Umbilical cord (tissue), 2 donors: ENCODE measurements around the gene AFF3. TPM values are rescaled to one million over a fixed set of nuclear protein-coding genes. Genes with fewer than 3 reads are reported as not detected.

Source experiments
- DNase-seq: peaks from one replicate; pipeline ENCODE4 v3.0.0-alpha.2; 2015; ENCODE audit warnings: low spot score
- total RNA-seq: library from RNA; depleted of rRNA; stranded (reverse); fragments of >200 nt; gene quantifications from one replicate; pipeline ENCODE4 v1.2.3, GENCODE V29; 2014; ENCODE audit warnings: low replicate concordance; ENCODE audit not compliant: insufficient read depth

The AFF3 gene
- total RNA-seq, 1 donor from 2014 or later: 22.1 TPM

DNA sequence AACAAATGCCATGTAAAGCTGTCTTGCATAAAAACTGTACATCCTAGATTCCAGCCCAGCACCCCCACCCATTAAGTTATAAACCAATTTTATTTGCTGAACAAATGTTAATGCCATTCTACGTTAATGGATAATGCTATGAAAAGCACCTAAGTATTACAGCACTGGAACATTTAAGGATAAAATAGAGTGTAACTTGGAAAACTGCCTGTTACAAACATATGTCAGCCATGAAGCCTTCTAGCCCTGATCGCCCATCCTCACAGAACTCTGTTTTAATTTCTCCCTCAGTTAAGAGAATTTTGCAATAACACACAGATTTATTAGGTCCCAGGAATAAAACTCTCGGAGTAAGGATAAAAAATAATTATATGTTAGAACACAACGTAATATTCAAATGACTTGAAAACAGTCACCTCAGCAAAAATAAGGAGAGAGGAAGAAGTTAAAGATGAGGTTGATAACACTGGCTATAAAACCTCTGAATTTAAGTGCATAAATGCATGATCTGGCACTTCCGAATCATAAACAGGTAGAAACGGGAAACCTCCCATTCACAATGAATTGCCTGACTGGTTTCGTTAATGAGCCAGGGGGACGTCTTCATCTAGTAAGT lies 308.7 kb downstream of the AFF3 start:
- no peak for DNase-seq

DNA sequence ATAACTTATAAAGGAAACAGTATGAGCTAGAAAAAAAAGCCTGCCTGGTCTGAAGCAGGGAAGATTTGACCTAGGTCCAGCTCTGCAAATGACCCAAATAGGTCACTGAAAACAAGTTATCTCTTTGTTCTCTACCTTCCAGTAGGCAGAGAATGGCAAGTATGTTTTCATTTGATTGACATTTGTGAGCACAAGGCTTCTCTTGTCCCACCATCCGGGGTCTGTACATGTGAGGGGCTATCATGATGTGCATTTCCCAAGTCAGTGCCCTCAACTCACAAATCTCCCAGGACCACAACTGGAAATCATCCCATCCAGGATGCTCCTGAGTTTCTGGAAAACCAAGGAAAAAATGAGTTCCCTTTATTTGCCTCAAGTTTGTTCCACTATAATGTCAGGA lies 309.5 kb downstream of the AFF3 start:
- no peak for DNase-seq

DNA sequence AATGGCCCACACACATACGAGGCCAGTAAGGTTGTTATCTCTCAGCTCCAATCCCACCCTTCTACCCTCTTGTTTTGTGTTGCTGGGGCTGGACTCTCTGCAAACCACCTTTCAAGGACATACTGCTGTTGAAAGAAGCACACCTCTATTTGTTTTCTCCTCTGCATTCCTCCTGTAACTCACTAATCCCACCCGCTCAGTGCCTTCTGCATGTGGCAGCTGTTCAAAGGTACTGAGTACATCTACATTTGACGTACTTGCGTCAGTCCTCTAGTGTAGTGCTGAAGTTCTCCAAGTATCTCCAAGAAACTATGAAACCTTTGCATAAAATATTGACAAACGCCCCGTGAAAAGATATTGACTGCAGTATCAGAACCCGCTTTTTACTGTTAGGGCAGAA lies 310.6 kb downstream of the AFF3 start:
- DNase-seq: no peak

DNA sequence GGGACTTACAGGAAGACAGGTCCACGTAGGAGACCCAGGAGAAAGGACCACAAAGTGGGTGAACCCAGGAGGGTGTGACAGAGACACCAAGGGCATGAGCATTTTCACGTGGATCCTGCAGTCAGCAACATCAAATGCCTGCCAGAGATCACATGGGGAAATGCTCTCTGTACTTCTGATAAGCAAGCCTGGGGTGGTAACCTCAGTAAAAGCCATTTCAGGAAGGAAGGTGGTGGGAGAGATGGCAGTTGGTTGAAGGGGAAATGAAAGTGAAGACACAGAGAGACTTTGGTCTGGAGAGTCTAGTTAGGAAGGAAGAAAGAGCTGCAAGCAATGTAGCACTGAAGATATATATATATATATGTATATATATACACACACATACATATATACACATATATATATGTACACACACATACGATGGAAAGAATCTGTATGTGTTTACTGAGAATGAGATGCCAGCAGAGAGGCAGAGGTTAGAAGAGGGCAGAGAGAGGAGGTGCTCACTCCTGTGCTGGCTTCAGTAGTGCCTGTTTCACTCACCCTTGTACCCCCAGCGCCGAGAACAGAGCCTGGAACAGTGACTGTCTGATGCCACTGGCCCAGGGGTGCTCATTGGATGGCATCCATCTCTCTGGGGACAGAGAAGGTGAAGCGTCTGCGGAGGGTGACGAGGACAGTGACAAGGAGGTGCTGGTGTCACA lies 314.9 kb downstream of the AFF3 start:
- no peak for DNase-seq

DNA sequence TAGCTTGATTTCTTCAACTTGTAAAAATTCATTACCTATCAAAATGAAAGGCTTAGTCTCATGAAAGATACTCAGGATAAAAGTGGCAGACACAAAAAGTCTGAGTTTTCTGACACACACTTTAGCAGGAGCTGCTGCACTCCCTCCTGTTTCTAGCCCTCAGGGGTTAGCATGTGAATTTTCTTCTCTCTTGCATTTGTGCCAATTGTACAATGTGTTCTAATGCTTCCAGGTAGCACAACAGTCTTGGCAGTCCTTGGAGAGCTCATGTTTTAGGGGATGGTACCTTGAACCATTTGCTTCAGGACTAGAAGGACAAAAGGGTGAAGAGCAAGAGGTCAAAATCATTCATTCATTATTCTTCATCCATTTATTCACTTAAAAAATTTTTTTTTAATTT lies 316.8 kb downstream of the AFF3 start:
- DNase-seq: no peak

DNA sequence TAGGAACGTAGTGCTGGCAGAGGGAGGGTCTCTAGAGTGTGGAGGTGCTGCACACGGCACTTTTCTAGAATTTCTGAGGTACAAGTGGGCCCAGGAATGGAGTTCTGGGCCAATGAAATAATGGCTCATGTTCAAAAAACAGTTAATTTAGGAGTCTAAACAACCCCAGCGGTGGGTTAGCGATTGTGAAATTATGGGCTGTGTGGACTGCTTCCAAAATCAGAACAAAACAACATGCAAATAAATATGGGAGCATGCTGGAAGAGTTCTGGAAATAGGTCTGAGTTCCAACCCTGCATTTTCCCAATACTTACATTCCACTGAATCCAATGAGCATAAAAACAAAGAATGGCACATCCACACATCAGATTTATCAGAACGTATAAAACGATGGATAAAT lies 317.6 kb downstream of the AFF3 start:
- no peak for DNase-seq

DNA sequence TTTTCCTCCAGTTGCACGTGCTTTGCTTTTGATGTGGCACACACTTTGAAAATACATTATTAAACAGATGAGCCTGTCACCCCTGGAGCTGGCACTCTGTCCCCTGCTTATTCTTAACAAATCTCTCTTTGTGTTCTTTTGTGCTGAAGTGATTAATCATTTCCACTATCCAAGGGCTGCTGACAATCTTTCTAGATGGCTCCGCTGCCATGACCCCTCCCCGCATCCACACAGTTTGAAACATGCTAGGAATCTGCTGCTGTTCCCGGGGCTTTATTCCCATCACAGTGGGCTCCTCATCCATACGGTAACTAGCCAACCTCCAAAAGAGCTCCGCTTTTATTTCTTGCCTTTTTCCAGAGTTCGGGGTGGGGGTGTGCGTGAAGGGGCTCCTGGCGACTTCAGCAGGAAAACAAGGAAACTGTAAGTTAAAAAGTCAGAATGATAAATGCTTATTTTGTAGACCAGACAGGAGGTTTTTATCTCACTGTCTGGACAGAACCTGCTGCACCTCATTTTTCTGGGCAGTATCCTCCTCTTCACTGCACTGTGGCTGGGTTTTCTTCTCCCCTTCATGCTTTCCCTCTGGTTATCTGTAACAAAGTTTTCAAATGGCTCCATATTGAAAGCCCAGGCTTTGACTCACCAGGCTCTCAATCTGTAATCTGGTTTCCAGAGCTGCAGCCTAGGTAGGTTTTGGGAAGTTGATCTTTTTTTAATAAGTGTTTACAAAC lies 319.7 kb downstream of the AFF3 start:
- DNase-seq: peak; percentile 48

DNA sequence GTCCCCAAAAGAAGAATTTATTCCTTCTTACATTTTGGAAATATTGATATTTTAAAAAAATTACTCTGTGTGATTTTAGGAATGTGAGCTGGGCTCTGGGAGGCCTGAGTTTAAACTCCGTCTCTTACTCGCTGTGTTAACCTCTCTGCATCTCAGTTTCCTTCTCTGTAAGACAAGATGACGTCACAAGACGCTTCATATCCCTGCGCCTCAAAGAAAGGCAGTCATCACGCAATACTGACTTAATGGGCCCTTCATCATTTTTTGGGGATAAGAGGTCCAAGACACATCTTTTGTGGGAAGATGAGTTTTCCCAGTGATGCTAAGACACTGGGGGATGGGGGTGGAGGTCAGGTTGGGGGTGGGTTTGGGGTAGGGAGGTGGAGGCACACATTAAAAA lies 320.4 kb downstream of the AFF3 start:
- no peak for DNase-seq

DNA sequence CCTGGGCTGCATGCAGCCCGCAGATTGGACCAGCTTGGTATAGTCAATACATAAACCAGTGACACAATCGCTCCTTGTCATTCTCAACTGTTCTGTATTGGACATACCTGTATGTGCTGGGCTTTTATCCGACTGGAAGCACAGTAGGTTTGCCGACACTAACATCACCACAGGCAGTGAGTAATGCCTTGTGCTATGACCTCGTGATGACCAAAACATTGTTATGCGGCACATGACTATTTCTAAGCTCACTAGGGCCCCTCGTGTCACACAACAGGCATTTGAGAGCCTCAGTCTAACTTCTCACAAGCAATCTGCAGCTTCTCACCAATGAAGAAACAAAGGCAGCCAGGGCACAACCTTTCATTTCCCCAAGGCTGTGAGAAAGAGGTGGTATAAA lies 320.8 kb downstream of the AFF3 start:
- DNase-seq: no peak

DNA sequence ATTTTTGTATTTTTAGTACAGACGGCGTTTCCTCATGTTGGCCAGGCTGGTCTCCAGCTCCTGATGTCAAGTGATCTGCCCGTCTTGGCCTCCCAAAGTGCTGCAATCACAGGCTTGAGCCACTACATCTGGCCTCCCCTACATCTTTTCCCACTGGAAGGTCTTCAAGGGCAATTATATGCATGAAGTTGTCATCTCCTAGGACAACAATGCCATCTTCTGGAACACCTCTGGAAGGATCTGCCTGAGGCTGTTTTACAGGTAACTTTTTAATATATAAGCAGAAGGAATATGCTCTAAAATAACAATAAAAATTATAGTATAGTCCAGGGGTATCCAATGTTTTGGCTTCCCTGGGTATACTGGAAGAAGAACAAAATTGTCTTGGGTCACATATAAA lies 321.4 kb downstream of the AFF3 start:
- no peak for DNase-seq

DNA sequence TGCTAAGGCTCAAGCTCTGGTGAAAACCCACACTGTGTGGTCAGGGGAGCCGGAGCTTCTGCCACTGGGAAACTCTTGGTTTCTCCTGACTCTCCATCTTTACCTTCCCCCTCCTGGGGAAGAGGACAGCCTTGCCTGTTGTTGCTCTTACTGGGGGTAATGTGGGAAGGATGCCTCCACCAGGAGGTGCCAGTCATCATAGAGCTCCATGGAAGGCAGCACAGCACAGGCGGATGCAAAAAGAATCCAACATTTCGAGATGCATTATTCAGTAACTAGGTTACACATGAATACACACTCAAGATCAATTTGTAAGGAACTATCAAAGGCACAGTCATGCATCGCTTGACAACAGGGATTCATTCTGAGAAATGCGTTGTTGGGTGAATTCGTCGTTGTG lies 322.6 kb downstream of the AFF3 start:
- no peak for DNase-seq

DNA sequence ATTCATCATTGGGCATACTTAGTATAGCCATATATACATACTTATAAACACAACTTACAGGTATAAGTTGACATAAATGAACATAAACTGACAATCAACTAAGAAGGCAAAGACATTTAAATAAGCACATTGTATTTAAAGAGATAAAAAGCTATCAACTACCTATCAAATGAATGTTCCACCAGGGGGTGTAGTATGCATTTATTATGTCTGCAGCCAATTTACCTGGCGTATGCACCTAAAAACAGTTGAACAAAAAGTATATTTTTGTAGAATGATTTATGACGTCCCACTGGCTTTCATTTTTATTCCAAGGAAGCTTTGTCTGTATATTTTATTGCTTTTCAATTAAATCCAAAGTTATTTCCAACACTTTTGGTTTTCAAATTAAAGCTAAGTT lies 323.5 kb downstream of the AFF3 start:
- DNase-seq: no peak

DNA sequence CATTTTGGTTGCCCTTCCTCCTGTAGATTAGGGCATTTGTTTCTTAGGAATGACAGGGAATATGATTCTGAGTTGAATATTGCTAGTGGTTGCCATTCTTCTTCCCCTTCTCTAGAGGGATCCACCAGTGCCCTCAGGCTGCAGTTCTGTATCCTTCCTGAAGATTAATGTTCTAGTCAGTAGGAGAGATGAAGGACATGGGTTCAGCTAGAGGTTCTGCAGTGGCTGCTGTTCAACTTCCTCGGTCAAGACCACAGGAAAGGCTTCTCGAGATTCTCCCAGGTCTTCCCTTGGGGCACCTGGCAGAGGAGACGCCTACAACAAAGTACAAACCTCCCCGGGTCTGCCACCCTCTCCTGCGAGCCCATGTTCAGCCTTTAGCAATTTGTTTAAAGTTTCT lies 325.5 kb downstream of the AFF3 start:
- no peak for DNase-seq

DNA sequence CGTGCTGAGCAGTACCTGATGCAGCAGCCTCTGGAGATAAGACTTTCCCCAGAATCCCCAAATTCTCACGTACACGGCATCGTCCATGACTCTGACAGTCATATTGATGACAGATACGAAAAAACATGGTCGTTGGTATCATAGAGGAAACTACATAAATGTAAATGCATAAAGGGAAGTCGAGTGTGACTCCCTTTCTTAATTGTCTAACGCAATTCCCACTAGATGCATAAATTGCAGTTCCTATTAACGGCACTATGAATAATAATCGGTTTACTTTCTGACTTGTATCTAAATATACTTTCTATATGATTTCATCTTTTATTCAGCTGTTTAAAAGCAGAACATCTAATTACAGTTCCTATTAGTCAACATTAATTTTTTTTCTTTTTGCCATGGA lies 330.0 kb downstream of the AFF3 start:
- no peak for DNase-seq

DNA sequence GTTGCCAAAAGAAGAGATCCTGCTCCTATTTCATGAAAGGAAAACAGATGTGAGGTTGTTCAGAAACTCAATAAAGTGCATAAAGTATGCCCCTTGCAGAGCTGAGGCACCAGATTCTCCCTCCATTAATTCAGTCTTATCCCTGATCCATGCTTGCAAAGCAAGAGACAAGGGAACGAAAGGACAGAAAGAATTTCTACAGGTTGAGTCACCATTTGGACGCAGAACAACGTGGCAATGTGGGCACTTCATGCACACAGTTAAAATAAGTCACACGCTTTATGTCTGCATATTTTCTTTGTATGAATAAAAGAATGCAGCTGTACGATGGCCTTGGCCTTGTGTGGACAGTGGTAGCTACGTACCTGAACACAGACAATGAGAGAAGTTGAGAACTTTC lies 330.8 kb downstream of the AFF3 start:
- DNase-seq: no peak

DNA sequence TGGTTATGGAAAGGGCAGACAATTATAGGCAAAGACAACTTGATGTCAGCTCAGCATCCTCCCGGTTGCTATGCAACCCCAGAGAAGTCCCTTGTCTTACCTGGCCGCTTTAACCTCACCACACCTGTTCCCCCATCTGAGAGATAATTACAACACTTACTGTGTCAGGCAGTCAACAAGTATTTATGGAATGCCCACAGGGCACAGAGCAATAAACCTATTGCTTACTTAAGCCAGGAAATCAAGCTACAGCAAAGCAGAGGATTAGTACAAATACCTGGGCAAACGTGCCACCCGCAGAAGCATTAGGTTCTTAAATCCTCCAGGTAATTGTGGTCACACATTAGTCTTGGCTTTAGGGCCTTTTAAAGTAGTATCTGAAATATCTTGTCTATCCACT lies 332.2 kb downstream of the AFF3 start:
- no peak for DNase-seq

DNA sequence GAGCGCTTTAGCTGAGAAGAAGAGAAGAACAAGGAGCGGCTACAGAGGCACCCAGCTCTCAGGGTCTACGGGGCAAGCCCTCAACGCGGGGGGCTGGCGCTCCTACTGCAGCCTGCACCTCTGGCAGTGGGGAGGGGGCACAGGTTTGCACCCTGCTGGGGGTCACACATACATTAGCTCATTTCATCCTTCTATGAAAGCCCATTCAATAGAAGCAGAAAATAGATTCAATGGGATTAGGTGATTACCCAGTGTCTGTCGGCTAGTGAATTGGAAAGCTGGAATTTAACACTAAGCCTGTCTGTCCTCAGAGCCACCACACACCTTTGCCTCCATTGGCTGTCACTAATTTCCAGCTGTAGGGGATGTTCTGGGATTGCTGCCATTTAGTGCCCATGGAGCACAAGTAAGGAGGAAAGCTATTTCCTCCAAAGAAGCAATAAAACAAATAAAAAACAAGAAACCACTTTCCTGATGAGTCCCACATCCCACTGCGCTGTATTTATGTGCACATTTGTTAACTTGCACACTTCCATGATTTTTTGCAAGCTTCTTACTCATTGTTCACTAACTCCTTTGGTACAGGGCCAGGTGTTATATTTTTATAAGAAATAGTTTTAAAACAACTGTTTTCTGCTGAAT lies 333.0 kb downstream of the AFF3 start:
- no peak for DNase-seq

DNA sequence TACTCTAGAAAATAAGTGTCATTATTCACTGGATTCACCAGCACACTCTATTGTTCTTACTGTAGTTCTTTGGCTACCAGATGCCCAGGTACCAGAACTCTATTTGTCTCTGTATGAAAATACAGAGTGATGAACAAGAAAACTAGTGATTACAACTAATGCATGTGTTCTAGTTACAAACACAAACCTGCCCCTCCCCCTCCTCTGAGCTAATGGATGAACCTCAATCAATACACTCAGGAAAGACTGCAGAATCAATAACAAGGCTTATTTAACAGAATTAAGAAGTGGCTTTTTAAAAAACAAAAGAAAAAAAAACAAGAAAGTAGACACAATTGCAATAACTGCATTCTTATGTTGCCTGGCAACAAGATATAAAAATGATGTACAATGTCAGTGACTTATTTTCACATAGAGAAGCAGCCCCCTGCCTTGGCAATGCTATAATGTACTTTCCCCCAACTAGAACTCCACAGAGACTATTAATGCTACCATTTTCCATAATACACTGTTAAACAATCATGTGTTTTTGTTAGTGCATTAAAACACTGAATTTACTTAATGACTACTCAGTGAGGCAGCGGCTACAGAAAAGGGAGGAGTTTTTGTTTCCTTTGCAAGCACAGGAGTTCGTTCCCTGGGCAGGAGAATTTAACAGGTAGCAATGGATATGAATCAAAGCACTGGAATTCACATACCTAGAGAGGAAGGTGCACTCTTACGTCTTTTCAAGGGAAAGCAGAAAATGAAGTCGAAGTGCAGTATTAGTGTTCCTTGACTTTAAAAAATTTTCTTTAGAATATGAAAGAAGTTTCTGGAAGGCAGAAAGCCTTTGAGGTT lies 333.8 kb downstream of the AFF3 start:
- DNase-seq: no peak

DNA sequence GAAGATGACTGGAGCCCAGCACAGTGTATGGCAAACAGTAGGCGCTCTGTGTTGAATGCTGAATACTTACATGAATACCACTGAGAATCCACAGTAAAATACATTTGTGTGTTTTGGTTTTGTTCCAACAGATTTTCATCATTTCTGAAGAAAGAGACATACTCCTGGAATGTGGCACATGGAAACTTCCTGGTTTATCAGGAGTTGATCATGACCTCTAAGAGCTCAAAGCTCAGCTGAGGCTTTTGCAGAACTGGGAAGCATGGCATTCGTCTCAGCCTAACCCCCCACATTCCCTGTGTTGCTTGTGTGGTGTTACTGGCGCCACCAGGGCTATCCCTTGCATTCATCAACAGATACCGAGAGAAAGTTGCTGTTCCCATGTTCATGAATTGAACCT lies 335.6 kb downstream of the AFF3 start:
- no peak for DNase-seq

DNA sequence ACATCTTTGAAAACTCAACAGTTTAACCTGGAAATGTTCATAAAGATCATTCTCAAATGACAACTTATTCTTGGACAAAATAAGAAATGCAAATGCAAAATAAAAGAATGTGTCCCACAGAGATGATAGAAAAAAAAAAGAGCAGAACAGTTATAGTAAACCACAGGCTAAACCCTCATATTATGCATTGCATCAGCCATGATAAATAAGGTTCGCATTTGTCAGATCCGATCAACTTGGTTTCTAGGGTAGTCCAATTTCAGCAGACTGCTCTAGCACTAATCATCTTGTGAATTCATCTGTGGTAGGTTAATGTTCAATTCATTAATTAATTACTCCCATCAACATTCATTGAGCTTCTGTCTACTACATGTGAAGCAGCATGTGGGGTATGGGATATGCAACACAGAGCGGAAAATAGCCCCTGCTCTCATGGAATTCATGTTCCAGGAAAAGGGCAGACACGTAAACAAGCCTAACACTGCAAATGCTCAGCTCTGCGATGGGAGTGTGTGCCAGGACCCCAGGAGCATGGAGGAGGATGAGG lies 336.4 kb downstream of the AFF3 start:
- no peak for DNase-seq

DNA sequence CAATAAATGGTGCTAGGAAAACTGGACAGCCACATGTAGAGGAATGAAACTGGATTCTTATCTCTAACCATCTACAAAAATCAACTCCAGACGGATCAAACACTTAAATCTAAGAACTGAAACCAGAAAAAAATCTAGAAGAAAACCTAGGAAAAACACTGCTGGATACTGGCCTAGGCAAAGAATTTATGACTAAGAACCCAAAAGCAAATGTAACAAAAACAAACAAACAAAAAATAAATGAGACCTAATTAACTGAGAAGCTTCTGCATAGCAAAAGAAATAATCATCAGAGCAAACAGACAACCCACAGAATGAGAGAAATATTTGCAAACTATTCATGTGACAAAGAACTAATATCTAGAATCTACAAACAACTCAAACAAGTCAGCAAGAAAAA lies 338.5 kb downstream of the AFF3 start:
- DNase-seq: no peak
